SK-N-SH treated with all-trans-retinoic acid at 6 μM for 48 hours (cell line): Measurements from ENCODE around the gene DNPH1.

ENCODE experiments used
- ATAC-seq: fragments of 200-7000 bp; cut with Tn5 transposase; 3 replicates; pipeline ENCODE4 v1.9.1; 2020; ENCODE audit warnings: mild to moderate bottlenecking, moderate library complexity
- ARNTL ChIP-seq: fragments of 450-650 bp; formaldehyde crosslinking; IDR thresholded peaks from 2 replicates; pipeline ENCODE4 v1.5.0; 2020; ENCODE audit warnings: low read depth, mild to moderate bottlenecking, moderate library complexity, borderline replicate concordance
- BACH2 ChIP-seq: fragments of 250-450 bp; sonication (Bioruptor Pico); IDR thresholded peaks from 2 replicates; pipeline ENCODE4 v1.9.0; 2021; ENCODE audit warnings: mild to moderate bottlenecking, borderline replicate concordance
- CREB5 ChIP-seq: fragments of 250-450 bp; sonication (Bioruptor Pico); IDR thresholded peaks from 2 replicates; pipeline ENCODE4 v1.5.1; 2020; ENCODE audit warnings: low read depth, mild to moderate bottlenecking, moderate library complexity
- CSDC2 ChIP-seq: fragments of 250-450 bp; sonication (Bioruptor Pico); IDR thresholded peaks from 2 replicates; pipeline ENCODE4 v1.5.0; 2020; ENCODE audit warnings: mild to moderate bottlenecking, moderate library complexity
- CSRNP3 ChIP-seq: fragments of 250-450 bp; sonication (Bioruptor Pico); IDR thresholded peaks from 2 replicates; pipeline ENCODE4 v1.5.1; 2021; ENCODE audit warnings: mild to moderate bottlenecking, moderate library complexity
- ESRRG ChIP-seq: fragments of 250-450 bp; sonication (Bioruptor Pico); IDR thresholded peaks from 2 replicates; pipeline ENCODE4 v1.6.1; 2021; ENCODE audit warnings: mild to moderate bottlenecking
- GLIS3 ChIP-seq: fragments of 250-450 bp; sonication (Bioruptor Pico); IDR thresholded peaks from 2 replicates; pipeline ENCODE4 v1.5.0; 2020; ENCODE audit warnings: mild to moderate bottlenecking, moderate library complexity
- ISL1 ChIP-seq: fragments of 250-450 bp; sonication (Bioruptor Pico); IDR thresholded peaks from 2 replicates; pipeline ENCODE4 v2.1.2; 2022; ENCODE audit warnings: mild to moderate bottlenecking, moderate library complexity
- OSR1 ChIP-seq: fragments of 250-450 bp; sonication (Bioruptor Pico); IDR thresholded peaks from 2 replicates; pipeline ENCODE4 v1.8.0; 2022; ENCODE audit warnings: moderate library complexity, mild to moderate bottlenecking, inconsistent platforms
- PATZ1 ChIP-seq: fragments of 250-450 bp; sonication (Bioruptor Pico); IDR thresholded peaks from 2 replicates; pipeline ENCODE4 v1.8.0; 2020; ENCODE audit warnings: mild to moderate bottlenecking, moderate library complexity, borderline replicate concordance
- POU6F1 ChIP-seq: fragments of 250-450 bp; sonication (Bioruptor Pico); IDR thresholded peaks from 2 replicates; pipeline ENCODE4 v1.8.0; 2021; ENCODE audit warnings: low read depth, mild to moderate bottlenecking, moderate library complexity, borderline replicate concordance
- PPARA ChIP-seq: fragments of 250-450 bp; sonication (Bioruptor Pico); IDR thresholded peaks from 2 replicates; pipeline ENCODE4 v1.5.0; 2020; ENCODE audit warnings: mild to moderate bottlenecking, borderline replicate concordance
- RARB ChIP-seq: fragments of 250-450 bp; sonication (Bioruptor Pico); IDR thresholded peaks from 2 replicates; pipeline ENCODE4 v1.8.0; 2021; ENCODE audit warnings: mild to moderate bottlenecking, moderate library complexity
- TCF4 ChIP-seq: fragments of 250-450 bp; sonication (Bioruptor Pico); IDR thresholded peaks from 2 replicates; pipeline ENCODE4 v1.8.0; 2021; ENCODE audit warnings: mild to moderate bottlenecking, moderate library complexity, borderline replicate concordance
- TOX ChIP-seq: fragments of 250-450 bp; sonication (Bioruptor Pico); IDR thresholded peaks from 2 replicates; pipeline ENCODE4 v1.8.0; 2021; ENCODE audit warnings: mild to moderate bottlenecking, moderate library complexity, borderline replicate concordance
- TSHZ2 ChIP-seq: fragments of 250-450 bp; sonication (Bioruptor Pico); IDR thresholded peaks from 2 replicates; pipeline ENCODE4 v1.5.0; 2020; ENCODE audit warnings: mild to moderate bottlenecking, moderate library complexity
- ZC3H10 ChIP-seq: fragments of 250-450 bp; sonication (Bioruptor Pico); IDR thresholded peaks from 2 replicates; pipeline ENCODE4 v1.5.1; 2021; ENCODE audit warnings: mild to moderate bottlenecking, moderate library complexity
- ZFP3 ChIP-seq: fragments of 250-450 bp; sonication (Bioruptor Pico); IDR thresholded peaks from 2 replicates; pipeline ENCODE4 v1.5.0; 2020; ENCODE audit warnings: mild to moderate bottlenecking, moderate library complexity
- ZFP30 ChIP-seq: fragments of 450-650 bp; formaldehyde crosslinking; IDR thresholded peaks from 2 replicates; pipeline ENCODE4 v1.5.0; 2022; ENCODE audit warnings: mild to moderate bottlenecking, moderate library complexity
- ZNF565 ChIP-seq: fragments of 450-650 bp; formaldehyde crosslinking; conservative IDR thresholded peaks from 2 replicates; pipeline ENCODE4 v1.5.0; 2020; ENCODE audit warnings: low read depth, mild to moderate bottlenecking, moderate library complexity
- ZNF70 ChIP-seq: fragments of 450-650 bp; formaldehyde crosslinking; IDR thresholded peaks from 2 replicates; pipeline ENCODE4 v1.5.0; 2020; ENCODE audit warnings: mild to moderate bottlenecking, moderate library complexity
- ZNF8 ChIP-seq: fragments of 450-650 bp; formaldehyde crosslinking; IDR thresholded peaks from 2 replicates; pipeline ENCODE4 v1.5.0; 2020; ENCODE audit warnings: mild to moderate bottlenecking, moderate library complexity

DNPH1 gene

GRCh38 chr6:43267619-43268354 is 38.5 kb upstream of the DNPH1 start:
- TF ChIP-seq PATZ1 (CRISPR knock-in tag) (no peak), ARNTL (CRISPR knock-in tag) (no peak), ZC3H10 (CRISPR knock-in tag) (no peak), GLIS3 (no peak), CSDC2 (CRISPR knock-in tag) (no peak), ESRRG (CRISPR knock-in tag) (no peak), ZNF70 (CRISPR knock-in tag) (no peak), ZNF565 (CRISPR knock-in tag) (no peak), PPARA (no peak), BACH2 (CRISPR knock-in tag) (no peak), ZFP3 (CRISPR knock-in tag) (no peak), TSHZ2 (CRISPR knock-in tag) (no peak), TCF4 (CRISPR knock-in tag) (no peak), CSRNP3 (CRISPR knock-in tag) (no peak)

GRCh38 chr6:43265564-43265963 is 36.3 kb upstream of the DNPH1 start:
- no peak for ATAC-seq

More at GRCh38 chr6:43267619-43268354, 38.5 kb upstream of the DNPH1 start:
- no peak for ATAC-seq

GRCh38 chr6:43264599-43265145 is 35.4 kb upstream of the DNPH1 start:
- TF ChIP-seq OSR1 (CRISPR knock-in tag) (no peak), ESRRG (CRISPR knock-in tag) (no peak), POU6F1 (CRISPR knock-in tag) (no peak), ZC3H10 (CRISPR knock-in tag) (no peak), TCF4 (CRISPR knock-in tag) (no peak), RARB (CRISPR knock-in tag) (no peak), ARNTL (CRISPR knock-in tag) (no peak), TSHZ2 (CRISPR knock-in tag) (no peak), GLIS3 (no peak), CSRNP3 (CRISPR knock-in tag) (no peak), ISL1 (CRISPR knock-in tag) (no peak), CREB5 (CRISPR knock-in tag) (no peak)
- ATAC-seq, result no peak

More at GRCh38 chr6:43265564-43265963, 36.3 kb upstream of the DNPH1 start:
- TF ChIP-seq TOX, result no peak
- no peak for TF ChIP-seq ZFP30
- TF ChIP-seq ZNF565 (CRISPR knock-in tag), result no peak
- TF ChIP-seq TCF4 (CRISPR knock-in tag), result no peak
- TF ChIP-seq OSR1 (CRISPR knock-in tag), result no peak
- TF ChIP-seq ZNF70 (CRISPR knock-in tag), result no peak
- TF ChIP-seq BACH2 (CRISPR knock-in tag), result no peak
- no peak for TF ChIP-seq PPARA
- TF ChIP-seq ARNTL (CRISPR knock-in tag), result no peak
- TF ChIP-seq ZC3H10 (CRISPR knock-in tag), result no peak
- TF ChIP-seq ZNF8 (CRISPR knock-in tag), result no peak
- TF ChIP-seq CSDC2 (CRISPR knock-in tag), result no peak
